H1 (cell line): ENCODE data around the gene PASK. TPM values are rescaled to one million over a fixed set of nuclear protein-coding genes. Genes with fewer than 3 reads are reported as not detected.

Source experiments
- CTCF ChIA-PET: fragments of 300-600 bp; sonication (Branson Sonifier 250); formaldehyde crosslinking; loops from one replicate; lab custom pipeline; 2021; ENCODE audit not compliant: partially characterized antibody; lab: Charles Lee
- POLR2A ChIA-PET: fragments of 300-600 bp; sonication (Branson Sonifier 250); formaldehyde crosslinking; loops from one replicate; lab custom pipeline; 2021; ENCODE audit warnings: inconsistent platforms; ENCODE audit not compliant: partially characterized antibody; lab: Charles Lee
- DNase-seq, 2 experiments: peaks; one replicate each; pipeline versions ENCODE4 v3.0.0 to v3.0.0-alpha.2; 2010 to 2022; ENCODE audit warnings: low spot score in 2 of 2, low read depth in 1 of 2, mixed read lengths in 1 of 2
- FAIRE-seq: peaks from 2 replicates; lab custom pipeline; 2011; peaks lifted over from hg19 to GRCh38; lab: Jason Lieb, UNC
- H2AFZ ChIP-seq: 2 replicates; pipeline ENCODE4 v1.8.1; 2012; ENCODE audit warnings: low read length, inconsistent platforms
- H2AK5ac ChIP-seq: 2 replicates; pipeline ENCODE4 v1.6.1; 2013; ENCODE audit warnings: low read depth, low read length
- H2BK120ac ChIP-seq: replicated peaks from 2 replicates; pipeline ENCODE3; 2013; ENCODE audit warnings: low read depth, low read length, inconsistent platforms
- H2BK12ac ChIP-seq: 2 replicates; pipeline ENCODE4 v1.6.1; 2013; ENCODE audit warnings: low read depth, low read length
- H2BK15ac ChIP-seq: 2 replicates; pipeline ENCODE4 v1.6.1; 2013; ENCODE audit warnings: low read length
- H2BK20ac ChIP-seq: 2 replicates; pipeline ENCODE4 v1.6.1; 2013; ENCODE audit warnings: low read length
- H2BK5ac ChIP-seq: 2 replicates; pipeline ENCODE4 v1.6.1; 2013; ENCODE audit warnings: low read depth, low read length
- H3K14ac ChIP-seq: 2 replicates; pipeline ENCODE4 v1.6.1; 2013; ENCODE audit warnings: inconsistent platforms; ENCODE audit not compliant: insufficient read length
- H3K18ac ChIP-seq: 2 replicates; pipeline ENCODE4 v1.6.1; 2013; ENCODE audit warnings: low read length; ENCODE audit errors: extremely low read depth
- H3K23ac ChIP-seq: 2 replicates; pipeline ENCODE4 v1.6.1; 2013; ENCODE audit warnings: inconsistent platforms; ENCODE audit not compliant: insufficient read length
- H3K23me2 ChIP-seq: 2 replicates; pipeline ENCODE4 v1.6.1; 2013; ENCODE audit warnings: low read depth, low read length
- H3K27ac ChIP-seq: 2 replicates; pipeline ENCODE4 v1.6.1; 2011; ENCODE audit warnings: low read depth, low read length, inconsistent platforms
- H3K27me3 ChIP-seq, 4 experiments: replicated peaks in 1 of 4; 1 replicate in 1 of 4; 2 replicates in 3 of 4; pipeline versions ENCODE4 v1.6.1 to v1.8.1; 2011 to 2013; ENCODE audit warnings: low read length in 3 of 4, mild to moderate bottlenecking in 3 of 4, inconsistent platforms in 2 of 4, mixed read lengths in 2 of 4, moderate library complexity in 1 of 4; ENCODE audit not compliant: control insufficient read depth in 3 of 4, insufficient read depth in 3 of 4; ENCODE audit errors: extremely low read depth in 1 of 4
- H3K36me3 ChIP-seq, 4 experiments: 2 replicates each; pipeline versions ENCODE4 v1.6.1 to v1.8.1; 2011 to 2013; ENCODE audit warnings: mild to moderate bottlenecking in 4 of 4, low read length in 3 of 4, moderate library complexity in 2 of 4, control low read depth in 1 of 4, inconsistent platforms in 1 of 4; ENCODE audit not compliant: insufficient read depth in 4 of 4, control insufficient read depth in 2 of 4
- H3K4ac ChIP-seq: replicated peaks from 2 replicates; pipeline ENCODE3; 2013; ENCODE audit warnings: low read length, low read depth, mixed read lengths, inconsistent platforms; ENCODE audit not compliant: insufficient read length
- H3K4me1 ChIP-seq, 4 experiments: replicated peaks in 1 of 4; 1 replicate in 1 of 4; 2 replicates in 3 of 4; pipeline versions ENCODE4 v1.6.1 to v1.8.1; 2011 to 2013; ENCODE audit warnings: low read length in 3 of 4, inconsistent platforms in 2 of 4, mixed read lengths in 1 of 4; ENCODE audit not compliant: insufficient read depth in 4 of 4, control insufficient read depth in 3 of 4
- H3K4me2 ChIP-seq, 2 experiments: 2 replicates each; pipeline versions ENCODE4 v1.6.1 to v1.8.1; 2011 to 2013; ENCODE audit warnings: low read depth in 2 of 2, low read length in 2 of 2, control low read depth in 1 of 2, inconsistent platforms in 1 of 2, mild to moderate bottlenecking in 1 of 2; ENCODE audit not compliant: insufficient read depth in 1 of 2
- H3K4me3 ChIP-seq, 4 experiments: fragments of 200-600, 300-600 bp in 1 of 4; sonication (generic), shearing (Covaris generic), sonication (Bioruptor Twin) in 1 of 4; 2 replicates each; pipeline versions ENCODE4 v1.5.1 to v1.8.1; 2011 to 2016; ENCODE audit warnings: low read length in 4 of 4, low read depth in 3 of 4, control low read depth in 2 of 4, inconsistent platforms in 2 of 4, mild to moderate bottlenecking in 2 of 4, mixed read lengths in 1 of 4, moderate library complexity in 1 of 4; ENCODE audit not compliant: insufficient read depth in 2 of 4; ENCODE audit errors: extremely low read depth in 1 of 4
- H3K56ac ChIP-seq: replicated peaks from 2 replicates; pipeline ENCODE3; 2013; ENCODE audit warnings: low read depth, mild to moderate bottlenecking, mixed read lengths, low read length, inconsistent platforms; ENCODE audit not compliant: insufficient read length
- H3K79me1 ChIP-seq: 2 replicates; pipeline ENCODE4 v1.6.1; 2013; ENCODE audit warnings: low read depth, low read length, control low read depth
- H3K79me2 ChIP-seq, 2 experiments: 2 replicates each; pipeline versions ENCODE4 v1.6.1 to v1.8.1; 2012 to 2013; ENCODE audit warnings: low read length in 2 of 2, mild to moderate bottlenecking in 2 of 2, inconsistent platforms in 1 of 2; ENCODE audit not compliant: insufficient read depth in 2 of 2, control insufficient read depth in 1 of 2
- H3K9ac ChIP-seq, 4 experiments: replicated peaks in 1 of 4; 1 replicate in 1 of 4; 2 replicates in 3 of 4; pipeline versions ENCODE4 v1.6.1 to v1.8.1; 2011 to 2013; ENCODE audit warnings: low read depth in 3 of 4, low read length in 3 of 4, control low read depth in 2 of 4, mild to moderate bottlenecking in 2 of 4, moderate library complexity in 2 of 4, inconsistent platforms in 1 of 4; ENCODE audit errors: extremely low read depth in 1 of 4
- H3K9me3 ChIP-seq, 2 experiments: 2 replicates each; pipeline versions ENCODE4 v1.6.1 to v1.8.1; 2012 to 2013; ENCODE audit warnings: mild to moderate bottlenecking in 2 of 2, moderate library complexity in 2 of 2, control low read depth in 1 of 2, inconsistent platforms in 1 of 2, low read depth in 1 of 2, low read length in 1 of 2, mixed read lengths in 1 of 2; ENCODE audit not compliant: insufficient read depth in 2 of 2
- H4K20me1 ChIP-seq, 2 experiments: replicated peaks in 1 of 2; 2 replicates each; pipeline versions ENCODE3 to v1.8.1; 2011 to 2013; ENCODE audit warnings: inconsistent platforms in 2 of 2, low read length in 2 of 2, mild to moderate bottlenecking in 1 of 2; ENCODE audit not compliant: insufficient read depth in 2 of 2, control insufficient read depth in 1 of 2
- H4K5ac ChIP-seq: 2 replicates; pipeline ENCODE4 v1.6.1; 2013; ENCODE audit warnings: low read length, low read depth, mixed read lengths, inconsistent platforms; ENCODE audit not compliant: insufficient read length
- H4K8ac ChIP-seq: 2 replicates; pipeline ENCODE4 v1.8.0; 2013; ENCODE audit warnings: mild to moderate bottlenecking, moderate library complexity, low read length, inconsistent platforms; ENCODE audit not compliant: insufficient read depth; ENCODE audit errors: extremely low read depth
- H4K91ac ChIP-seq: replicated peaks from 2 replicates; pipeline ENCODE3; 2013; ENCODE audit warnings: low read length, mixed read lengths, inconsistent platforms; ENCODE audit not compliant: insufficient read length
- BACH1 ChIP-seq: IDR thresholded peaks from 2 replicates; pipeline ENCODE4 v1.6.1; 2012; ENCODE audit warnings: low read length, improper control_type of control experiment
- CBX5 ChIP-seq: fragments of 300-800, 300-1000 bp; sonication (generic); IDR thresholded peaks from 2 replicates; pipeline ENCODE4 v1.7.1; 2016; ENCODE audit warnings: antibody characterized with exemption, low read length, low read depth
- CHD2 ChIP-seq: IDR thresholded peaks from 2 replicates; pipeline ENCODE4 v1.6.1; 2012; ENCODE audit warnings: low read length, improper control_type of control experiment
- GTF2F1 ChIP-seq: IDR thresholded peaks from 2 replicates; pipeline ENCODE4 v1.6.1; 2012; ENCODE audit warnings: low read depth, low read length, improper control_type of control experiment, borderline replicate concordance
- JUND ChIP-seq: IDR thresholded peaks from 2 replicates; pipeline ENCODE4 v1.6.1; 2011; ENCODE audit warnings: mild to moderate bottlenecking, improper control_type of control experiment, low read length
- POLR2AphosphoS5 ChIP-seq: IDR thresholded peaks from 2 replicates; pipeline ENCODE4 v1.6.1; 2011; ENCODE audit warnings: low read depth, low read length
- RAD21 ChIP-seq, 2 experiments: IDR thresholded peaks in 1 of 2; conservative IDR thresholded peaks in 1 of 2; 2 replicates each; pipeline ENCODE4 v1.6.1; 2011; ENCODE audit warnings: low read depth in 2 of 2, low read length in 2 of 2, improper control_type of control experiment in 1 of 2, inconsistent platforms in 1 of 2, mild to moderate bottlenecking in 1 of 2, moderate library complexity in 1 of 2
- RFX5 ChIP-seq: IDR thresholded peaks from 2 replicates; pipeline ENCODE4 v1.6.1; 2011; ENCODE audit warnings: low read depth, low read length, improper control_type of control experiment, borderline replicate concordance
- SIRT6 ChIP-seq: IDR thresholded peaks from one replicate; pipeline ENCODE4 v1.7.1; 2012; ENCODE audit warnings: low read length, inconsistent platforms
- SP1 ChIP-seq: IDR thresholded peaks from 2 replicates; pipeline ENCODE4 v1.6.1; 2011; ENCODE audit warnings: low read depth, low read length
- SP4 ChIP-seq: IDR thresholded peaks from 2 replicates; pipeline ENCODE4 v1.6.1; 2012; ENCODE audit warnings: low read length, inconsistent platforms
- TAF1 ChIP-seq: IDR thresholded peaks from 2 replicates; pipeline ENCODE4 v1.6.1; 2011; ENCODE audit warnings: mild to moderate bottlenecking, low read depth, low read length
- YY1 ChIP-seq: IDR thresholded peaks from 2 replicates; pipeline ENCODE4 v1.6.1; 2011; ENCODE audit warnings: low read depth, mild to moderate bottlenecking, low read length
- WGBS, 2 experiments: shearing (Covaris generic) in 1 of 2; methylation state at CpG; one replicate each; pipeline versions ENCODE4 v1.1.6 to v1.1.7; 2013 to 2015; ENCODE audit warnings: low lambda C conversion rate in 2 of 2, mixed read lengths in 2 of 2, inconsistent platforms in 1 of 2, low coverage in 1 of 2, missing lambda C conversion rate in 1 of 2; ENCODE audit not compliant: insufficient replicate concordance in 2 of 2, insufficient coverage in 1 of 2, insufficient read length in 1 of 2; ENCODE audit errors: extremely low coverage in 1 of 2, missing lambda C conversion rate in 1 of 2; 5-methylcytosine and 5-hydroxymethylcytosine counted together
- polyA plus RNA-seq, 7 experiments: library from polyadenylated mRNA; depleted of rRNA in 3 of 7; stranded (reverse) in 5 of 7; unstranded in 2 of 7; fragments of >200 nt in 5 of 7; fragments of 200-250 nt in 2 of 7; gene quantifications; 1 replicate in 5 of 7; 2 replicates in 1 of 7; 4 replicates in 1 of 7; pipeline versions ENCODE4 v1.2.1 to v1.2.3, GENCODE V29; 2011 to 2013; ENCODE audit warnings: missing spikeins in 2 of 7, mixed read lengths in 2 of 7
- total RNA-seq: library from RNA; stranded (reverse); fragmentation: NEBNext Ultra II Directional; extraction: Animal tissue kit (Norgen Biotek cat#: 25700); gene quantifications from 2 replicates; pipeline ENCODE4 v1.2.1, GENCODE V29; 2021
- TF ChIP-seq, protein P1 (sequence below): IDR thresholded peaks from 2 replicates; pipeline ENCODE4 v1.6.1; 2011; ENCODE audit warnings: low read length, improper control_type of control experiment

Gene PASK
- total and polyA plus RNA-seq, 2 of the 8 experiments (the other 6 are each of a cell fraction or from before 2014, with no cell fraction given) = 20.5 to 66.1 TPM

DNA sequence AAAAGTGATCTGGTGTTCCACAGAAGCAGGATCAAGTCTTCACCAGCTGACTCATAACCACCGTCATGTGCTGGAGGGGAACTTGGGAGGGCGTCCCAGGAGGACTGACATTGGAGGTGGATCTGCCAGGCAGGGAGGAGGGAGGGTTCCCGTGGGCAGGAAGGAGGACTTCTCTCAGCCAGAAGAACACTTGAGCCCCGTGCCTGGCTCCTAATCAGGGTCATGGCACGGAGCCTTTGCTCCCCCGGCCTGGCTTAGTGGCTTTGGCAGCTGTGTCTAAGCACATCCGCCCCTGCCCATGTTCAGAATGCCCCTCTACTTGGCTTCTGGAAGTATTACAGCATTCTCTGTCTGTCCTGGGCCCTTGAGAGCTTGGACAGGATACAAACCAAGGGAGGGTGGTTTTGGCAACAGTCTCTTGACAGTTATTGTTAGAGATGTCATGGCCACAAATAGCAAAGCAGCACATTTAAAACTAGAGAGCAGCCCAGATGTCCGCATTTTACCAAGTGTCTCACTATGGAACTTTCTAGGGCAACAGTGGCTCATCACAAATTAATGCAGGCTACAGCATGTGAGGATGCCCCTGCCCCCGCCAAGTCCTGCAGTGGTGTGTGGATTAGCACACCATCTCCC is 12.5 kb upstream of the PASK start:
- no peaks in the 10 kb centered on the region for H3K27me3 ChIP-seq
- H3K4me3 ChIP-seq = no peak overlapping the region
- no peak overlapping the region for H2AFZ ChIP-seq
- H4K91ac ChIP-seq = no peak overlapping the region
- H3K79me2 ChIP-seq = no peaks in the 10 kb centered on the region
- H3K18ac ChIP-seq = no peak overlapping the region
- H4K8ac ChIP-seq = no peak overlapping the region
- no peak overlapping the region for H2BK12ac ChIP-seq
- no peak overlapping the region for H3K4me2 ChIP-seq
- H3K9me3 ChIP-seq = no peaks in the 10 kb centered on the region
- H3K36me3 ChIP-seq = peaks cover 0 to 29% (median 8%) of the 10 kb centered on the region in 4 experiments; a peak in 7 of 8 replicates
- ChIA-PET POLR2A (no interaction called here), CTCF (no interaction called here)
- no peak overlapping the region for H3K23ac ChIP-seq
- no peak overlapping the region for H2BK15ac ChIP-seq
- no peaks in the 10 kb centered on the region for H3K23me2 ChIP-seq
- no peak overlapping the region for H2BK20ac ChIP-seq
- no peak overlapping the region for H3K56ac ChIP-seq
- FAIRE-seq (no peak), DNase-seq (no peak)
- no peak overlapping the region for H2BK5ac ChIP-seq
- no peak overlapping the region for H3K4ac ChIP-seq
- H3K4me1 ChIP-seq = peaks cover 0 to 1% (median 0%) of the 10 kb centered on the region in 4 experiments; a peak in 1 of 7 replicates
- no peak overlapping the region for H2BK120ac ChIP-seq
- WGBS, 2 experiments = 77% methylated on average over 9 of the region's 9 CpGs; no CpG with 5 or more reads in 1 of the 2 experiments
- H3K27ac ChIP-seq = no peak overlapping the region
- H4K20me1 ChIP-seq = peaks cover 0 to 4% of the 10 kb centered on the region in 2 experiments
- H3K79me1 ChIP-seq = no peaks in the 10 kb centered on the region
- TF ChIP-seq SP4 (no peak), YY1 (no peak), TAF1 (no peak), CBX5 (no peak), RFX5 (no peak), BACH1 (no peak), POLR2AphosphoS5 (no peak), RAD21 (IDR thresholded peaks at IDR 0.05 in 1 of 2, conservative IDR thresholded peaks at IDR 0.05 in 1 of 2; ENCODE audit: low read depth in 2 of 2, low read length in 2 of 2) (no peak), JUND (no peak), SIRT6 (no peak), SP1 (no peak), GTF2F1 (no peak), CHD2 (no peak)
- TF ChIP-seq, protein P1, sequence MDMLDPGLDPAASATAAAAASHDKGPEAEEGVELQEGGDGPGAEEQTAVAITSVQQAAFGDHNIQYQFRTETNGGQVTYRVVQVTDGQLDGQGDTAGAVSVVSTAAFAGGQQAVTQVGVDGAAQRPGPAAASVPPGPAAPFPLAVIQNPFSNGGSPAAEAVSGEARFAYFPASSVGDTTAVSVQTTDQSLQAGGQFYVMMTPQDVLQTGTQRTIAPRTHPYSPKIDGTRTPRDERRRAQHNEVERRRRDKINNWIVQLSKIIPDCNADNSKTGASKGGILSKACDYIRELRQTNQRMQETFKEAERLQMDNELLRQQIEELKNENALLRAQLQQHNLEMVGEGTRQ = no peak
- TF ChIP-seq, all 59 proteins: peak for 0
- Histone ChIP-seq H4K5ac (no peak overlapping the region), H2AK5ac (no peak overlapping the region), H3K9ac (no peak overlapping the region), H3K14ac (no peak overlapping the region)
